ENCODE results near the gene COX14.

- no peak for TF ChIP-seq POLR2AphosphoS5 (IDR thresholded peaks at IDR 0.05)
- TF ChIP-seq CTCF (IDR thresholded peaks at IDR 0.05) = peak; percentile 16 to 44 (median 36)
- no peak for TF ChIP-seq POLR2A (IDR thresholded peaks at IDR 0.05)
Observed at GRCh38 chr12:50101663-50102062, 10.4 kb upstream of the COX14 start.

Data from transverse colon (tissue), 4 donors.